Muscle of leg (tissue), 11 donors: ENCODE measurements around the gene CDC20. TPM values are rescaled to one million over a fixed set of nuclear protein-coding genes. Genes with fewer than 3 reads are reported as not detected.
"Not testable (repeated sequence)": the region's sequence is repeated elsewhere in the genome, so short reads cannot be mapped to it uniquely, and the experiment has no call there.

ENCODE experiments used
- DNase-seq: peaks from one replicate; pipeline ENCODE4 v3.0.0; 2013
- H3K27ac ChIP-seq: one replicate; pipeline ENCODE4 v1.5.1; 2013; ENCODE audit warnings: mild to moderate bottlenecking, low read length, control low read depth
- H3K27me3 ChIP-seq: one replicate; pipeline ENCODE4 v1.6.1; 2013; ENCODE audit warnings: low read length; ENCODE audit not compliant: control insufficient read depth, insufficient read depth
- H3K36me3 ChIP-seq: one replicate; pipeline ENCODE4 v1.6.1; 2013; ENCODE audit warnings: low read length; ENCODE audit not compliant: control insufficient read depth, insufficient read depth
- H3K4me1 ChIP-seq: one replicate; pipeline ENCODE4 v1.6.1; 2013; ENCODE audit warnings: low read length; ENCODE audit not compliant: control insufficient read depth, insufficient read depth
- H3K4me3 ChIP-seq: one replicate; pipeline ENCODE4 v1.5.1; 2013; ENCODE audit warnings: low read length, control low read depth
- H3K9me3 ChIP-seq: replicated peaks from 2 replicates; pipeline ENCODE4 v1.6.1; 2013; ENCODE audit warnings: low read depth, low read length; ENCODE audit not compliant: control insufficient read depth
- WGBS: methylation state at CpG from one replicate; pipeline ENCODE4 v1.1.5; 2013; ENCODE audit warnings: missing lambda C conversion rate; ENCODE audit not compliant: insufficient coverage; 5-methylcytosine and 5-hydroxymethylcytosine counted together
- polyA plus RNA-seq, 8 donors: library from polyadenylated mRNA; unstranded; fragments of 120-200 nt; gene quantifications; one replicate each; pipeline versions ENCODE4 v1.2.1 to v1.2.3, GENCODE V29; 2013; ENCODE audit warnings: inconsistent platforms in 1 of 8, low replicate concordance in 1 of 8; ENCODE audit not compliant: insufficient read length in 8 of 8, insufficient read depth in 1 of 8
- total RNA-seq: library from RNA; stranded (reverse); fragments of 120-200 nt; gene quantifications from one replicate; pipeline ENCODE4 v1.2.4, GENCODE V29; 2013

The CDC20 gene
- total and polyA plus RNA-seq, 9 donors: 12.5 to 28.8 (median 22.0) TPM

GRCh38 chr1:43367026-43367903 is 8.5 kb downstream of the CDC20 start:
- no peaks in the 10 kb centered on the region for H3K9me3 ChIP-seq
- peak; percentile 30 for DNase-seq
- peak overlapping the region; percentile 65 for H3K27ac ChIP-seq
- peaks cover 26% of the 10 kb centered on the region for H3K4me1 ChIP-seq
- 1% methylated on average over 39 of the region's 48 CpGs for WGBS
- H3K27me3 ChIP-seq: no peaks in the 10 kb centered on the region
- H3K36me3 ChIP-seq: peaks cover 30% of the 10 kb centered on the region
- H3K4me3 ChIP-seq: peak overlapping the region; percentile 68

GRCh38 chr1:43367904-43368645 is 9.3 kb downstream of the CDC20 start, which contains the start of gene ELOVL1:
ELOVL1 (minus strand) TSS chr1:43368011; CDS start chr1:43365609, 2,402 bp downstream.
- peak within 1 kb of the TSS; percentile 68 for H3K4me3 ChIP-seq
- no peaks in the 10 kb centered on the region for H3K27me3 ChIP-seq
- H3K36me3 ChIP-seq: peaks cover 28% of the 10 kb centered on the region
- H3K4me1 ChIP-seq: peaks cover 26% of the 10 kb centered on the region
- WGBS: 0% methylated on average over 56 of the region's 58 CpGs
- H3K27ac ChIP-seq: peak within 1 kb of the TSS; percentile 84
- H3K9me3 ChIP-seq: no peaks in the 10 kb centered on the region
- DNase-seq: peak; percentile 95

GRCh38 chr1:43368646-43369020 is 9.9 kb downstream of the CDC20 start:
- 0% methylated on average over 3 of the region's 6 CpGs for WGBS
- no peaks in the 10 kb centered on the region for H3K9me3 ChIP-seq
- H3K4me3 ChIP-seq: peak overlapping the region; percentile 68
- H3K4me1 ChIP-seq: peaks cover 26% of the 10 kb centered on the region
- no peaks in the 10 kb centered on the region for H3K27me3 ChIP-seq
- no peak for DNase-seq
- peak overlapping the region; percentile 84 for H3K27ac ChIP-seq
- H3K36me3 ChIP-seq: peaks cover 24% of the 10 kb centered on the region

- not testable (repeated sequence) for H3K4me3 ChIP-seq, H3K27ac ChIP-seq, DNase-seq, H3K27me3 ChIP-seq, H3K9me3 ChIP-seq
- WGBS: 95% methylated on average over 3 of the region's 6 CpGs
- peaks cover 26% of the 10 kb centered on the region for H3K4me1 ChIP-seq
- peaks cover 16% of the 10 kb centered on the region for H3K36me3 ChIP-seq
These were observed 11.0 kb downstream of the CDC20 start for GRCh38 chr1:43369779-43370178.

- no peak for DNase-seq
- H3K4me1 ChIP-seq: peaks cover 24% of the 10 kb centered on the region
- 53% methylated on average over 2 of the region's 4 CpGs for WGBS
- H3K4me3 ChIP-seq: no peak overlapping the region
- peaks cover 8% of the 10 kb centered on the region for H3K36me3 ChIP-seq
- no peak overlapping the region for H3K27ac ChIP-seq
- no peaks in the 10 kb centered on the region for H3K27me3 ChIP-seq
- H3K9me3 ChIP-seq: no peaks in the 10 kb centered on the region
These were observed 11.8 kb downstream of the CDC20 start for GRCh38 chr1:43370564-43370963.

GRCh38 chr1:43372172-43372571 is 13.4 kb downstream of the CDC20 start:
- 93% methylated on average over 2 of the region's 5 CpGs for WGBS
- Histone ChIP-seq H3K4me3 (no peak overlapping the region), H3K27ac (no peak overlapping the region), H3K4me1 (peaks cover 11% of the 10 kb centered on the region), H3K27me3 (no peaks in the 10 kb centered on the region), H3K9me3 (no peaks in the 10 kb centered on the region), H3K36me3 (peaks cover 7% of the 10 kb centered on the region)
- DNase-seq: no peak

GRCh38 chr1:43373066-43373940 is 14.5 kb downstream of the CDC20 start:
- no peaks in the 10 kb centered on the region for H3K9me3 ChIP-seq
- peaks cover 8% of the 10 kb centered on the region for H3K4me1 ChIP-seq
- no peak for DNase-seq
- H3K36me3 ChIP-seq: peaks cover 9% of the 10 kb centered on the region
- WGBS: 78% methylated on average over 3 of the region's 4 CpGs
- H3K27ac ChIP-seq: no peak overlapping the region
- H3K4me3 ChIP-seq: no peak overlapping the region
- H3K27me3 ChIP-seq: no peaks in the 10 kb centered on the region

- WGBS: 93% methylated on average over 5 of the region's 7 CpGs
- H3K36me3 ChIP-seq: peaks cover 19% of the 10 kb centered on the region
- H3K27me3 ChIP-seq: no peaks in the 10 kb centered on the region
- DNase-seq: no peak
- no peak overlapping the region for H3K27ac ChIP-seq
- H3K4me3 ChIP-seq: no peak overlapping the region
- no peaks in the 10 kb centered on the region for H3K9me3 ChIP-seq
- H3K4me1 ChIP-seq: no peaks in the 10 kb centered on the region
These were observed 18.0 kb downstream of the CDC20 start for GRCh38 chr1:43376723-43377235.

- Histone ChIP-seq H3K4me3 (no peak overlapping the region), H3K4me1 (peaks cover 3% of the 10 kb centered on the region), H3K27ac (no peak overlapping the region), H3K9me3 (no peaks in the 10 kb centered on the region), H3K36me3 (peaks cover 29% of the 10 kb centered on the region), H3K27me3 (no peaks in the 10 kb centered on the region)
- no peak for DNase-seq
- no CpG with 5 or more reads among the region's 1 CpG for WGBS
These were observed 19.1 kb downstream of the CDC20 start for GRCh38 chr1:43377831-43378230.
